Cardiac fibroblast (primary cell): Measurements from ENCODE around the gene GPR153.
A peak's percentile ranks its signal among the peaks of the same experiment; 100 is the strongest.

ENCODE experiments used
- DNase-seq, 2 donors: peaks; one replicate each; pipeline versions ENCODE4 v3.0.0 to v3.0.0-alpha.2; 2010; ENCODE audit warnings: low read depth in 2 of 2
- H3K4me3 ChIP-seq, 2 donors: replicated peaks in 1 of 2; 1 replicate in 1 of 2; 2 replicates in 1 of 2; pipeline ENCODE4 v1.5.1; 2011; ENCODE audit warnings: low read depth in 2 of 2, low read length in 2 of 2, mild to moderate bottlenecking in 2 of 2, moderate library complexity in 1 of 2
- CTCF ChIP-seq: IDR thresholded peaks from one replicate; pipeline ENCODE4 v1.5.1; 2011; ENCODE audit warnings: low read depth, mild to moderate bottlenecking, low read length, inconsistent platforms

The GPR153 gene

DNA sequence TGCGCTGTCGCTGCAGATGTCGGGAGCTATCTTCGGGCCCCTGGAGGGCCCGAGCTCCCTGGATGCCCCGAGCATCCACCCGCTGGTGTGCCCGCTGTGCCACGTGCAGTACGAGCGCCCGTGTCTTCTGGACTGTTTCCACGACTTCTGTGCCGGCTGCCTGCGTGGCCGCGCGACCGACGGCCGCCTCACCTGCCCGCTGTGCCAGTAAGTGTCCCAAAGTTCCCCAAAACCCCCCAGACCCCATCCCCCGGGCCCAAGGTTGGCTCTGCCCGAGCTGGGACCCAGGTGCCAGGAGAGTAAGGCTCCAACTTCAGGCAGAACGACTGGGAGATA, 54.4 kb downstream of the GPR153 start:
- TF ChIP-seq CTCF, result no peak
- H3K4me3 ChIP-seq, result peak overlapping the region; percentile 53 to 55
- DNase-seq, result no peak

- peak; percentile 67 to 71 for DNase-seq
- no peak for TF ChIP-seq CTCF
These were observed 54.9 kb downstream of the GPR153 start, which contains the start of gene RNF207 for GRCh38 chr1:6205849-6206519. TSS of gene RNF207 (plus strand) at chr1:6206119. CDS start at chr1:6206536, 417 bp downstream.

GRCh38 chr1:6202256-6202655, 58.6 kb downstream of the GPR153 start:
- no peak for DNase-seq
- no peak overlapping the region for H3K4me3 ChIP-seq
- no peak for TF ChIP-seq CTCF

More at GRCh38 chr1:6205849-6206519, 54.9 kb downstream of the GPR153 start, which contains the start of gene RNF207:
- H3K4me3 ChIP-seq, result peak within 1 kb of the TSS; percentile 53 to 55

- DNase-seq, result no peak
- no peak for TF ChIP-seq CTCF
- peak overlapping the region; percentile 38 to 97 for H3K4me3 ChIP-seq
These were observed 60.6 kb downstream of the GPR153 start for GRCh38 chr1:6200188-6200809.

GRCh38 chr1:6199298-6200187, 61.4 kb downstream of the GPR153 start, which contains the start of gene RPL22:
TSS of gene RPL22 (minus strand) at chr1:6199595. CDS start at chr1:6199573, 22 bp downstream.
- TF ChIP-seq CTCF, result no peak
- peak within 1 kb of the TSS; percentile 97 to 98 for H3K4me3 ChIP-seq
- DNase-seq, result peak; percentile 99 to 100

DNA sequence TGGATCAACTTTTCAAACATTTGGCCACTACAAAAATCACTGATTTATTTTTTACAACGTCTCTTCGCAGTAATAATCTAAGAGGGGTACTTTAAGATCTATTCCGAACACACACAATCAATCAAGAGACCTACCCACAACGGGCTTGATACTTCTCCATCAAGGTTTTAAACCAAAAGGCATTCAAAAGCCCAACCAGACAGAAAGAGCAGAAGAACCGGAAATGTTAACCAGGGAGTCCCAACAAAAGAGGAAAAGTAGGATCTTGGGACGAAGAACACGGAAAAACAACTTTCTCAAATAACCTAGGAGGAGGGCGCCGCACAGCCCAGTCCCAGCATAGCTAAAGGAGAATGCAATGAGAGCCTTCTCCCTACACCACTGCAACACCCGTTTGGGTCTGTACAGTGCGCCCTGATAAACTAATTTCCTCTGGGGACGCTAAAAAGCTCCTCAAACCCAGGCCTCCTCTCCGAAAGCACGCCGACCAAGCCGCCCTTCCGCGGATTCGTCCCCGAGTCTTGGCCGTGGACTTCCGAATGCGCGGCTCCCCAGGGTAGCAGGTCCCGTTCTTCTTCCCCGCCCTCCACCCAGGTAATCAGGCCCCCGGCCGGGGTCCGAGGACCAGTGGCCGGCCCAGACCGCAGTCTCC, 62.1 kb downstream of the GPR153 start:
- no peak for DNase-seq
- TF ChIP-seq CTCF, result no peak
- H3K4me3 ChIP-seq, result peak overlapping the region; percentile 97 to 98
